Measurements from ENCODE around the gene ZNF532. TPM values are rescaled to one million over a fixed set of nuclear protein-coding genes. Genes with fewer than 3 reads are reported as not detected.

The ZNF532 gene
- total RNA-seq, 4 donors from 2014 or later = 98.7 to 125 (median 113) TPM

DNA sequence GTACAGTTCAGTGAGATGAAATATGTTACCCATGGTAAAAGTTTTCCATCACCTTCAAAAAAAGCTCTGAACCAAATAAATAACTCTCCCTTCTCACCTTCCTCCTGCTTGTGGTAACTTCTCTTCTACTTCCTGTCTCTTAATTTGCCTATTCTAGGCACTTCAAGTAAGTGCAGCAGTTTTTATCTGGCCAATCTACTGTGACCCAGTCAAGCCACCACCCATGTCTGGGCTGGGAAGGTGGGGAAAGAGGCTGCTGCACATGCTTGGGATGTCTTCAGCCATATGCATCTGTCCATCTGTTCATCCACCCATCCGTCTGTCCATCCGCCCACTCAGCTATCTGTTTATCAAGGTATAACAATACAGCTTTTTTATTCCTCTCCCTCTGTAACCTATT, 31.6 kb downstream of the ZNF532 start:
- Histone ChIP-seq H3K9me3 (no peaks in the 10 kb centered on the region), H3K4me3 (no peak overlapping the region), H3K27me3 (no peaks in the 10 kb centered on the region), H3K4me1 (peaks cover 0 to 91% (median 36%) of the 10 kb centered on the region in 4 donors), H3K36me3 (peaks cover 0 to 10% (median 0%) of the 10 kb centered on the region in 3 donors), H3K27ac (peak overlapping the region in 2 of 4 donors; percentile 83 to 84)
- 64 to 80% methylated on average over 2 of the region's 2 CpGs for WGBS, 2 donors
- TF ChIP-seq POLR2A (IDR thresholded peaks at IDR 0.05) (no peak), EP300 (IDR thresholded peaks at IDR 0.05) (no peak)
- TF ChIP-seq, protein P1, sequence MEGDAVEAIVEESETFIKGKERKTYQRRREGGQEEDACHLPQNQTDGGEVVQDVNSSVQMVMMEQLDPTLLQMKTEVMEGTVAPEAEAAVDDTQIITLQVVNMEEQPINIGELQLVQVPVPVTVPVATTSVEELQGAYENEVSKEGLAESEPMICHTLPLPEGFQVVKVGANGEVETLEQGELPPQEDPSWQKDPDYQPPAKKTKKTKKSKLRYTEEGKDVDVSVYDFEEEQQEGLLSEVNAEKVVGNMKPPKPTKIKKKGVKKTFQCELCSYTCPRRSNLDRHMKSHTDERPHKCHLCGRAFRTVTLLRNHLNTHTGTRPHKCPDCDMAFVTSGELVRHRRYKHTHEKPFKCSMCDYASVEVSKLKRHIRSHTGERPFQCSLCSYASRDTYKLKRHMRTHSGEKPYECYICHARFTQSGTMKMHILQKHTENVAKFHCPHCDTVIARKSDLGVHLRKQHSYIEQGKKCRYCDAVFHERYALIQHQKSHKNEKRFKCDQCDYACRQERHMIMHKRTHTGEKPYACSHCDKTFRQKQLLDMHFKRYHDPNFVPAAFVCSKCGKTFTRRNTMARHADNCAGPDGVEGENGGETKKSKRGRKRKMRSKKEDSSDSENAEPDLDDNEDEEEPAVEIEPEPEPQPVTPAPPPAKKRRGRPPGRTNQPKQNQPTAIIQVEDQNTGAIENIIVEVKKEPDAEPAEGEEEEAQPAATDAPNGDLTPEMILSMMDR (IDR thresholded peaks at IDR 0.05) = no peak
- DNase-seq (ENCODE audit: low spot score in 2 of 2) = no peak

DNA sequence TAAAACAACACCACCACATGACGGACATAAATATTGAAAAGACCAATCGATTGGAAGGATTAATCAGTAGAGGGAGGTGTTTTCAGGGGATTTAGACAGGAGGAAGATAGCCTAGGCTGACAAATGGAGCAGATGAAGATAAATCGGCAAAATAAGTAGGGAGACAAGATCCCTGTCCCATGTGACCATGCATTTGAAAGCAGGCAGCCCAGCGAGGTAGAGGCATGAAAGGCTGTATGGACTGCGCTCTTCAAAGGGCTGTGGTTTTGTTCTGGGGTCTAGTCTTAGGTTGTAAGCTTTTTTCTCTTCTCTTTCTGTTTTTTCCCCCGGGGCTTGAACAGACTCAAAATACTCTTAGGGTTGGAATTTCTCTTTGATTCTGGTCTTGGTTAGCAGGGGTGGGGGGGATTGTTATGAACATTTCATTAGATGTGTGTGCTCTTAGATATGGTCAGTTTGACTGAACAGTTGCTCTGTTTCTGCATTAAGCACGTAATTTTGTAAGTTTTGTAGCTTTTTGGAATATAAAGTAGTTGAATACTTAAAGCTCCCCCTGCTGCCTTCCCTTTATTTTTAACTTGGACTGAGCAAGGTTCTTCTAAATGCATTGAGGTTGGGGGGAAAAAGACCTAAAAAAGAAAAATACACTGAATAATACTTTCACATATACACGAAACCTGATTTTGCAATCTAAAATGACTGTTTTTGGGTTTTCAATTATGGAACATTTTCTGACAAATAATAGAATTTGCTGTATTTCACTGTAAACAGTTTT, 32.2 kb downstream of the ZNF532 start:
- Histone ChIP-seq H3K36me3 (peaks cover 0 to 17% (median 0%) of the 10 kb centered on the region in 3 donors), H3K9me3 (no peaks in the 10 kb centered on the region), H3K27me3 (no peaks in the 10 kb centered on the region), H3K27ac (peak overlapping the region in 2 of 4 donors; percentile 83 to 84), H3K4me3 (no peak overlapping the region), H3K4me1 (peaks cover 0 to 91% (median 35%) of the 10 kb centered on the region in 4 donors)
- 69 to 75% methylated on average over 8 of the region's 8 CpGs for WGBS, 2 donors
- DNase-seq (ENCODE audit: low spot score in 2 of 2) = no peak
- TF ChIP-seq POLR2A (IDR thresholded peaks at IDR 0.05) (no peak), EP300 (IDR thresholded peaks at IDR 0.05) (no peak)
- TF ChIP-seq, protein P1 (IDR thresholded peaks at IDR 0.05) = no peak

DNA sequence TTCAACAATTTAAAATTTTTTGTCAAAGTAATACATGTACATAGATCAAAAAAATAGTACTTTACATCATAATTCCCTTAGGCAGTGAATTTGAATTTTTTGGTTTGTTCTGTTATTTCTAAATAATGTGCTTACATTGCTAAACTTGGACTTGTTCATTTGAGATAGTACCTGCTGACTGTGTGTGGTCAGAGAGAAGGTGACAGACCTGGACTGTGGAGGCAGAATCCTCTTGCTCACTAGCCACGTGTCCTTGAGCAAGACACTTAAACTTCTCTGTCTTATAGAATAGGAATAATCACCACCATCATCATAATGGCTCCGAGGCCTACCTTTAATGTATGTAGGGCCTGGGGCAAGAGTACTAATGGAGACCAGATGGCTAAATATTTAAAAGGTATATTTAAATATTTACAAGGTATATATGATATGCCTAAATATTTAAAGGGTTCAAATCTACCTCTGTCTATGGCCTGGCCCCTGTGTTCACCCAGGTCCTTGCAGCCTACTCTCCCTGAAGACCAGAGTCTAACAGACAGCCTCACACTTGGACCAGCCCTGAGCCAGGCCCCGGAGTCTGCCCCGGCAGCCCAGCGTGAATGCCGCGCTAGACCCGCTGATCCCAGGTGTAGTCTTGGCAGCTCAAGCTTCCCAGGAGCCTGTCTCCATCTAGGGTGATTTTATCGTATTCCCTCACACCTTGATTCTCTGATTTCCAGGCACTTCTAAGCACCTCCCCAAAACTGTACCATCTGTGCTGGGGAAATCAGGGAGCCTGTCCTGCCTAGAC, 33.5 kb downstream of the ZNF532 start:
- no peak overlapping the region for H3K4me3 ChIP-seq
- peaks cover 0 to 19% (median 0%) of the 10 kb centered on the region in 3 donors for H3K36me3 ChIP-seq
- peaks cover 0 to 90% (median 32%) of the 10 kb centered on the region in 4 donors for H3K4me1 ChIP-seq
- H3K27me3 ChIP-seq = no peaks in the 10 kb centered on the region
- WGBS, 2 donors = 92 to 95% methylated on average over 9 of the region's 9 CpGs
- no peak for DNase-seq (ENCODE audit: low spot score in 2 of 2)
- TF ChIP-seq EP300 (IDR thresholded peaks at IDR 0.05) = no peak
- TF ChIP-seq, protein P1 (IDR thresholded peaks at IDR 0.05) = no peak
- no peak for TF ChIP-seq POLR2A (IDR thresholded peaks at IDR 0.05)
- peak overlapping the region in 2 of 4 donors; percentile 51 to 86 for H3K27ac ChIP-seq
- H3K9me3 ChIP-seq = no peaks in the 10 kb centered on the region

DNA sequence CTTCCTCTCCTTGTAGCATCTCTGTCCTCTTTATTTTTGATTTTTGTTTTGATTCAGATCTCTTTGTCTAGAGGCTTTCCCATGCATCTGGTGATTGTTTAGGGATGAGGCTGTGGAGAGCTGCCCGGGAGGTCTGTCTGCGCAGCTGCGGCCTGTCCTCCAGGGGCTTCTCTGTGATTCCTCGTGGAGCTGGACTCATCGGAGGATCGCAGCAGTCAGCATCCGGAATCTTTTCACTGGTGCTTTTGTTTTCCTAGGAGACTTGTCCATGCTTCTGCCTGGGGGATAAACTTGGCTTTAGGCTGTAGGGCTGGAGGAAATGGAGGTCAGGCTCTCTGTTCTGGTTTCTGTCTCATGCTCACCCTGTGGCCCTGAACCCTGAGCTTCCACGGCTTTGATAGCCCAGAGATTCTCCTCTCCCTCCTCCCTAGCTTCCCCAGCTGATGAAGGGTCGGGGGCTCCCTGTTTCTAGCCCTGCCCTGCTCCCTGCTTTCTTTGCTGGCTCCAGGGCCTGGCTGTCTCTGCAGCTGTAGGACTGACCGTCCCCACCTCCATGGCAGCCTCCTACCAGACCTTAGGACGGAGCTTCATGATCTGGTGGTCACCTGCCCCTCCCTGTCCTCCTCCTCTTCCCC, 35.5 kb downstream of the ZNF532 start:
- DNase-seq (ENCODE audit: low spot score in 2 of 2) = no peak
- WGBS, 2 donors = 44 to 53% methylated on average over 11 of the region's 11 CpGs
- no peak for TF ChIP-seq POLR2A (IDR thresholded peaks at IDR 0.05)
- TF ChIP-seq, protein P1 (IDR thresholded peaks at IDR 0.05) = no peak
- TF ChIP-seq EP300 (IDR thresholded peaks at IDR 0.05) = no peak
- Histone ChIP-seq H3K9me3 (no peaks in the 10 kb centered on the region), H3K27me3 (no peaks in the 10 kb centered on the region), H3K36me3 (peaks cover 0 to 22% (median 0%) of the 10 kb centered on the region in 3 donors), H3K4me3 (no peak overlapping the region), H3K4me1 (peaks cover 0 to 80% (median 21%) of the 10 kb centered on the region in 4 donors), H3K27ac (peak overlapping the region in 3 of 4 donors; percentile 28 to 86 (median 51))

Data from tibial nerve (tissue), 4 donors.